Gastroesophageal sphincter (tissue), 4 donors: ENCODE data around the gene ANKS1B. TPM values are rescaled to one million over a fixed set of nuclear protein-coding genes. Genes with fewer than 3 reads are reported as not detected.

Source experiments
- ATAC-seq: fragments of 150-250 bp; one replicate; pipeline ENCODE4 v1.9.1; 2016; ENCODE audit warnings: mild to moderate bottlenecking, moderate library complexity
- H3K27ac ChIP-seq, 4 donors: fragments of 200-600 bp; sonication (generic) in 3 of 4; 1 replicate in 3 of 4; 2 replicates in 1 of 4; pipeline ENCODE4 v1.5.1; 2016 to 2019
- H3K27me3 ChIP-seq: fragments of 200-600 bp; sonication (generic); one replicate; pipeline ENCODE4 v1.5.1; 2019
- H3K36me3 ChIP-seq, 2 donors: fragments of 200-600 bp; sonication (generic); one replicate each; pipeline ENCODE4 v1.5.1; 2019; ENCODE audit warnings: control low read depth in 1 of 2
- H3K4me1 ChIP-seq, 3 donors: fragments of 200-600 bp; sonication (generic); 1 replicate in 2 of 3; 2 replicates in 1 of 3; pipeline ENCODE4 v1.5.1; 2016 to 2019; ENCODE audit warnings: control low read depth in 2 of 3
- H3K4me3 ChIP-seq, 2 donors: fragments of 200-600 bp; sonication (generic); one replicate each; pipeline ENCODE4 v1.5.1; 2019; ENCODE audit warnings: mild to moderate bottlenecking in 1 of 2, moderate library complexity in 1 of 2
- H3K9me3 ChIP-seq, 3 donors: fragments of 200-600 bp; sonication (generic); one replicate each; pipeline ENCODE4 v1.5.1; 2017 to 2019; ENCODE audit warnings: control low read depth in 2 of 3
- EP300 ChIP-seq: sonication (generic); formaldehyde crosslinking; IDR thresholded peaks from one replicate; pipeline ENCODE4 v1.6.1; 2017; ENCODE audit warnings: antibody characterized with exemption, mild to moderate bottlenecking
- POLR2A ChIP-seq, 2 donors: fragments of 450-650 bp; IDR thresholded peaks; one replicate each; pipeline ENCODE4 v1.6.1; 2017; ENCODE audit warnings: antibody characterized with exemption in 2 of 2, mild to moderate bottlenecking in 2 of 2, moderate library complexity in 1 of 2
- POLR2AphosphoS5 ChIP-seq: sonication (generic); formaldehyde crosslinking; IDR thresholded peaks from one replicate; pipeline ENCODE4 v1.6.1; 2017; ENCODE audit warnings: antibody characterized with exemption
- WGBS, 2 donors: methylation state at CpG; one replicate each; pipeline ENCODE4 v1.1.5; 2018; ENCODE audit warnings: low coverage in 1 of 2; 5-methylcytosine and 5-hydroxymethylcytosine counted together
- total RNA-seq, 4 donors: library from RNA; depleted of rRNA; stranded (reverse); fragments of >200 nt; gene quantifications; one replicate each; pipeline ENCODE4 v1.1.0, GENCODE V29; 2016
- TF ChIP-seq, protein P1 (sequence below), 4 experiments: fragments of 200-600 bp in 2 of 4; fragments of 450-650 bp in 2 of 4; sonication (generic) in 1 of 4; IDR thresholded peaks; one replicate each; pipeline ENCODE4 v1.5.1; 2017 to 2019; ENCODE audit warnings: antibody characterized with exemption in 4 of 4, mild to moderate bottlenecking in 2 of 4, moderate library complexity in 2 of 4

Gene ANKS1B
- total RNA-seq, 4 donors from 2014 or later: 9.9 to 31.1 (median 21.4) TPM

DNA sequence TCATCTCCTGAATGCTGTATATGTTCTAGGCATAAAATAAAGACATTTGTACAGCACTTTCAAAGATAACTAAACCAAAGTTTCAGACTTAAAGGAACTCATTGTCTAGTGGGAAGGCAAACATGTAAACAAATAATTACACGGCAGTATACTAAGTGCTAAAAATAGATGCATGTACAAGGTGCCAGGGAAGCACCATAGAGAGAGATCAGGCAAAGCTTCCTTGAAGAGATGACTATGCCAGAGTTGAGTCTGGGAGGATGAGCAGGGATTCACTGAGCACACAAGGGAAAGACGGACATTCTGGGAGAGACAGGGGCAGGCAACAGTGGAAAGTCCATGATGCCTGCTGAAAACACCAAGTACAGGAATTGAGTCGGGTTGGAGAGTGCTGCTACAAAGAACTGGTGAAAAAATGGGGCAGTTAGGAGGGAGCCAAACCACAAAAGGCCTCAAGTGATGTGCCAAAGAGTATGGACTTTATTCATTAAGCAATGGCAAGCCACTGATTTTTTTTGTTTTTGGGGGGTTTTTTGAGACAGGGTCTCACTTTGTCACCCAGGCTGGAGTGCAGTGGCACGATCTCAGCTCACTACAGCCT is 26.8 kb downstream of the ANKS1B start:
- ATAC-seq: no peak
- Histone ChIP-seq H3K27me3 (no peaks in the 10 kb centered on the region), H3K36me3 (no peaks in the 10 kb centered on the region), H3K9me3 (no peaks in the 10 kb centered on the region), H3K4me1 (peaks cover 0 to 6% (median 0%) of the 10 kb centered on the region in 3 donors), H3K27ac (no peak overlapping the region), H3K4me3 (no peak overlapping the region)
- WGBS, 2 donors: 50 to 60% methylated on average over 4 of the region's 4 CpGs
- no peak for TF ChIP-seq POLR2A (IDR thresholded peaks at IDR 0.05)
- TF ChIP-seq EP300: no peak
- no peak for TF ChIP-seq POLR2AphosphoS5
- TF ChIP-seq, protein P1, sequence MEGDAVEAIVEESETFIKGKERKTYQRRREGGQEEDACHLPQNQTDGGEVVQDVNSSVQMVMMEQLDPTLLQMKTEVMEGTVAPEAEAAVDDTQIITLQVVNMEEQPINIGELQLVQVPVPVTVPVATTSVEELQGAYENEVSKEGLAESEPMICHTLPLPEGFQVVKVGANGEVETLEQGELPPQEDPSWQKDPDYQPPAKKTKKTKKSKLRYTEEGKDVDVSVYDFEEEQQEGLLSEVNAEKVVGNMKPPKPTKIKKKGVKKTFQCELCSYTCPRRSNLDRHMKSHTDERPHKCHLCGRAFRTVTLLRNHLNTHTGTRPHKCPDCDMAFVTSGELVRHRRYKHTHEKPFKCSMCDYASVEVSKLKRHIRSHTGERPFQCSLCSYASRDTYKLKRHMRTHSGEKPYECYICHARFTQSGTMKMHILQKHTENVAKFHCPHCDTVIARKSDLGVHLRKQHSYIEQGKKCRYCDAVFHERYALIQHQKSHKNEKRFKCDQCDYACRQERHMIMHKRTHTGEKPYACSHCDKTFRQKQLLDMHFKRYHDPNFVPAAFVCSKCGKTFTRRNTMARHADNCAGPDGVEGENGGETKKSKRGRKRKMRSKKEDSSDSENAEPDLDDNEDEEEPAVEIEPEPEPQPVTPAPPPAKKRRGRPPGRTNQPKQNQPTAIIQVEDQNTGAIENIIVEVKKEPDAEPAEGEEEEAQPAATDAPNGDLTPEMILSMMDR (IDR thresholded peaks at IDR 0.05): no peak

DNA sequence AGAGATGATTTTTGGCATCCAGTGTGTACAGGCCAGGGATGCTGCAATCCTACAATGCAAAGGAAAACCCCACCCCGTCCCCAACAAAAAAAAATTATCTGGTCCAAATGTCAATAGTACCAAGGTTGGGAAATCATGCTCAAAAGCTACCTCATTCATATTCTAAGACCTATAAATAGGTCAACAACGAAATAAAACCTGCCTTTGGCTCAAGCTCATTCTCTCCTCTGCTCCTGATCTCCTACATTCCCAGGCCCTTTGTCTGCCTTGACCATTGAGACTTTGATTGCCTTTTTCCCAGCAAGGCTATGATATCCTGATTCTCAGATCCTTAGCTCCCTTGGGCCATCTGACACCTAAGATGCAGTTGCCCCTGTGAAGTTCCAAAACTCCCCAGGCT is 30.0 kb downstream of the ANKS1B start:
- no peak for ATAC-seq
- Histone ChIP-seq H3K27me3 (no peaks in the 10 kb centered on the region), H3K27ac (no peak overlapping the region), H3K36me3 (no peaks in the 10 kb centered on the region), H3K4me3 (no peak overlapping the region), H3K9me3 (no peaks in the 10 kb centered on the region), H3K4me1 (no peaks in the 10 kb centered on the region)
- 85 to 92% methylated on average over 2 of the region's 2 CpGs for WGBS, 2 donors
- TF ChIP-seq POLR2AphosphoS5: no peak
- TF ChIP-seq, protein P1 (IDR thresholded peaks at IDR 0.05): no peak
- TF ChIP-seq POLR2A (IDR thresholded peaks at IDR 0.05): no peak
- TF ChIP-seq EP300: no peak

DNA sequence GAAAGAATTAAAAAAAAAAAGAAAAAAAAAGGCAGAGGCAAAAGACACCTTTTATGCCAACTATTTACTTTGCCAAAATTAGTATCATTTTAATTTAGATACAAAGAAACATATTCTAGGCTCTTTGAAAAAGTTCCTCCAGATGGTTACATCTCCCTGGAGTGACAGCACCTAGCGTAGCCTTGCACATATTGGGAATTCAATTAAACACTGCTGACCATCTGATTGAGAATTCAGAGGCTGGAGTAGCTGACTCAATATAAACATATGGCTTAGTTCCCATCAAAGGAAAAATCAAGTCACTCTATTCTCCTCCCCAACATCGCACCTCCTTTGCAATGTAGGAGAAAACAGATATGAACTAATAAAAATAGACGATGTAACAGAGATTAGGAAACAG is 36.4 kb downstream of the ANKS1B start:
- Histone ChIP-seq H3K4me3 (no peak overlapping the region), H3K4me1 (no peaks in the 10 kb centered on the region), H3K27me3 (no peaks in the 10 kb centered on the region), H3K27ac (no peak overlapping the region), H3K36me3 (no peaks in the 10 kb centered on the region), H3K9me3 (no peaks in the 10 kb centered on the region)
- ATAC-seq: no peak
- no peak for TF ChIP-seq POLR2A (IDR thresholded peaks at IDR 0.05)
- TF ChIP-seq, protein P1 (IDR thresholded peaks at IDR 0.05): no peak
- TF ChIP-seq POLR2AphosphoS5: no peak
- TF ChIP-seq EP300: no peak
- 84 to 90% methylated on average over 2 to 3 of the region's 3 CpGs for whole genome bisulfite sequencing, 2 donors

DNA sequence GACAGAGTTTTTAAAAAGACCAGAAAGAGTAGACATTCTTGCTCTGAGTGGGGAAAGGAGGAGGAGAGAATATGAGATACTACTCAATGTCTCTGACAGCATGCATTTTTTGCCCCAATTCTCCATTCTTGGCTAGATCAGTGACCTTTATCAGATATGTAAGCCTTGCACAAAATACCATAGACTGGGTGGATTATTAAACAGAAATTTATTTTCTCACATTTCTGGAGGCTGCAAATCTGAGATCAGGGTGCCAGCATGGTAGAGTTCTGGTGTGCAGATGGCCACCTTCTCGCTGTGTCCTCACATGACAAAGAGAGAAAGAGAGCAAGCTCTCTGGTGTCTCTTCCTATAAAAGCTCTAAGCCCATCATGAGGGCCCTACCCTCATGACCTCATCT is 38.6 kb downstream of the ANKS1B start:
- Histone ChIP-seq H3K27ac (no peak overlapping the region), H3K4me3 (no peak overlapping the region), H3K36me3 (no peaks in the 10 kb centered on the region), H3K27me3 (no peaks in the 10 kb centered on the region), H3K4me1 (no peaks in the 10 kb centered on the region), H3K9me3 (no peaks in the 10 kb centered on the region)
- 100% methylated on average over 1 of the region's 1 CpG; no CpG with 5 or more reads in 1 of the 2 donors for WGBS, 2 donors
- ATAC-seq: no peak
- TF ChIP-seq POLR2AphosphoS5: no peak
- TF ChIP-seq, protein P1 (IDR thresholded peaks at IDR 0.05): no peak
- no peak for TF ChIP-seq POLR2A (IDR thresholded peaks at IDR 0.05)
- no peak for TF ChIP-seq EP300

DNA sequence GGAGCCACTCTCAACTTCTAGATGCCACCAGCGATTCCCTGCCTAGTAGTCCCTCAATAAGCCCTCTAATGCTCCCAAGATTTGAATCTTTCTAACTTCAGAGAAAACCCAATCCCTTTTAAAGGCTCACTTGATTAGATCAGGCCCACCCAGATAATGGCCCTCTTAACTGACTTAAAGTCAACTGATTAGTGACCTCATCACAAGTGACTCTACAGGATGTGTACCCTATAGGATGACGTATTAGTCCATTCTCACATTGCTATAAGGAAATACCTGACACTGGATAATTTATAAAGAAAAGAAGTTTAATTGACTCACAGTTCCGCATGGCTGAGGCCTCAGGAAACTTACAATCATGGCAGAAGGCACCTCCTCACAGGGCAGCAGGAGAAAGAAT is 49.1 kb downstream of the ANKS1B start:
- H3K4me3 ChIP-seq: no peak overlapping the region
- WGBS, 2 donors: 89 to 90% methylated on average over 3 of the region's 3 CpGs
- H3K27ac ChIP-seq: no peak overlapping the region
- ATAC-seq: no peak
- H3K27me3 ChIP-seq: no peaks in the 10 kb centered on the region
- no peaks in the 10 kb centered on the region for H3K36me3 ChIP-seq
- H3K4me1 ChIP-seq: no peaks in the 10 kb centered on the region
- no peaks in the 10 kb centered on the region for H3K9me3 ChIP-seq
- TF ChIP-seq, protein P1 (IDR thresholded peaks at IDR 0.05): no peak
- TF ChIP-seq POLR2A (IDR thresholded peaks at IDR 0.05) (no peak), POLR2AphosphoS5 (no peak), EP300 (no peak)
